Natural killer cell treated with Interleukin-12 subunit alpha and Interleukin-12 subunit beta and Interleukin-15 and Interleukin-18, amount 100 ng/mL, for 72 hours (primary cell): ENCODE results near the gene RIMBP2. TPM values are rescaled to one million over a fixed set of nuclear protein-coding genes. Genes with fewer than 3 reads are reported as not detected.
A peak's percentile ranks its signal among the peaks of the same experiment; 100 is the strongest.

Experiments used
- ATAC-seq, 2 donors: fragments of 150-1000 bp; cut with Tn5 transposase in 1 of 2; sonication (Bioruptor Pico), chemical (Tn5 transposase) in 1 of 2; 2 replicates each; pipeline ENCODE4 v1.10.0; 2021
- DNase-seq: peaks from one replicate; pipeline ENCODE4 v3.0.0; 2022; ENCODE audit warnings: low spot score
- H3K27ac Mint-ChIP-seq, 2 donors: 1 replicate in 1 of 2; 2 replicates in 1 of 2; pipeline ENCODE4 v1.8.0; 2022; ENCODE audit warnings: mixed read lengths in 2 of 2, mild to moderate bottlenecking in 1 of 2, moderate library complexity in 1 of 2
- H3K27me3 Mint-ChIP-seq, 2 donors: 1 replicate in 1 of 2; 2 replicates in 1 of 2; pipeline ENCODE4 v1.8.0; 2022; ENCODE audit warnings: mixed read lengths in 2 of 2
- H3K36me3 Mint-ChIP-seq: one replicate; pipeline ENCODE4 v1.8.0; 2022; ENCODE audit warnings: mixed read lengths
- H3K4me1 Mint-ChIP-seq, 2 donors: 1 replicate in 1 of 2; 2 replicates in 1 of 2; pipeline ENCODE4 v1.8.0; 2022; ENCODE audit warnings: low read depth in 2 of 2, mixed read lengths in 2 of 2, mild to moderate bottlenecking in 1 of 2
- H3K4me3 Mint-ChIP-seq: one replicate; pipeline ENCODE4 v1.8.0; 2022; ENCODE audit warnings: mixed read lengths
- H3K9me3 Mint-ChIP-seq: 2 replicates; pipeline ENCODE4 v1.8.0; 2022; ENCODE audit warnings: mixed read lengths
- total RNA-seq, 2 donors: library from RNA; stranded (reverse); gene quantifications; one replicate each; pipeline ENCODE4 v1.2.3, GENCODE V29; 2022

The RIMBP2 gene
- total RNA-seq, 2 donors from 2014 or later: not detected

GRCh38 chr12:130423991-130424857 lies 291.9 kb downstream of the RIMBP2 start:
- H3K4me3 Mint-ChIP-seq: no peak overlapping the region
- H3K27ac Mint-ChIP-seq: no peak overlapping the region
- ATAC-seq: no peak
- peaks cover 0 to 2% of the 10 kb centered on the region in 2 donors for H3K27me3 Mint-ChIP-seq
- no peaks in the 10 kb centered on the region for H3K9me3 Mint-ChIP-seq
- H3K36me3 Mint-ChIP-seq: no peaks in the 10 kb centered on the region
- no peak for DNase-seq
- H3K4me1 Mint-ChIP-seq: no peaks in the 10 kb centered on the region

- DNase-seq: no peak
- Mint-ChIP-seq H3K9me3 (no peaks in the 10 kb centered on the region), H3K27ac (no peak overlapping the region), H3K27me3 (peaks cover 0 to 2% of the 10 kb centered on the region in 2 donors), H3K4me1 (no peaks in the 10 kb centered on the region), H3K36me3 (no peaks in the 10 kb centered on the region), H3K4me3 (no peak overlapping the region)
- ATAC-seq: no peak
Measured at GRCh38 chr12:130423136-130423535, 293.0 kb downstream of the RIMBP2 start.

GRCh38 chr12:130422676-130423075 lies 293.4 kb downstream of the RIMBP2 start:
- Mint-ChIP-seq H3K36me3 (no peaks in the 10 kb centered on the region), H3K4me3 (no peak overlapping the region), H3K9me3 (no peaks in the 10 kb centered on the region), H3K4me1 (no peaks in the 10 kb centered on the region), H3K27ac (no peak overlapping the region), H3K27me3 (peaks cover 1 to 2% of the 10 kb centered on the region in 2 donors)
- DNase-seq: no peak
- ATAC-seq: no peak

GRCh38 chr12:130421896-130422295 lies 294.2 kb downstream of the RIMBP2 start:
- H3K27me3 Mint-ChIP-seq: peaks cover 2 to 9% of the 10 kb centered on the region in 2 donors
- no peak for DNase-seq
- H3K4me3 Mint-ChIP-seq: no peak overlapping the region
- H3K27ac Mint-ChIP-seq: no peak overlapping the region
- H3K4me1 Mint-ChIP-seq: no peaks in the 10 kb centered on the region
- no peaks in the 10 kb centered on the region for H3K36me3 Mint-ChIP-seq
- ATAC-seq: no peak
- H3K9me3 Mint-ChIP-seq: no peaks in the 10 kb centered on the region

DNA sequence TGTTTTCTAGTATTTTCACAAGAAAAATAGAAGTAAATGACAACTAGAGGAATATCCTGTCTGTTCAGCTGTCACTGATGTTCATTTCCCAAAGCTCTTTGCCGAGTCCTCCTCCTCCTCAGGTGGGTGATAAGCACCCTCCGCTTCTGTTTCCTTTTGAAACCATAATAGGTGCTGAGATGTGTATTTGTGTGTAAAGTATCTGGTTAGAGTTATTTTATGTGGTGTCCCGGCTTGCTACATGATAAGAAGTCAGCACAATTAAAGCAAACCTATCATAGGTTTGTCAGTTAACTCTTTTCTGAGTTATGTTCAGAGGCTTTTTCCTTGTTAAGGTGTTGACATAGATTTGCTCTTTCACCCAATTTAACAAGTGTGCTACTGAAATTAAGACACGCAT lies 296.0 kb downstream of the RIMBP2 start:
- no peak overlapping the region for H3K4me3 Mint-ChIP-seq
- peaks cover 5 to 19% of the 10 kb centered on the region in 2 donors for H3K27me3 Mint-ChIP-seq
- H3K9me3 Mint-ChIP-seq: no peaks in the 10 kb centered on the region
- no peaks in the 10 kb centered on the region for H3K36me3 Mint-ChIP-seq
- DNase-seq: no peak
- H3K4me1 Mint-ChIP-seq: no peaks in the 10 kb centered on the region
- ATAC-seq: no peak
- H3K27ac Mint-ChIP-seq: no peak overlapping the region

DNA sequence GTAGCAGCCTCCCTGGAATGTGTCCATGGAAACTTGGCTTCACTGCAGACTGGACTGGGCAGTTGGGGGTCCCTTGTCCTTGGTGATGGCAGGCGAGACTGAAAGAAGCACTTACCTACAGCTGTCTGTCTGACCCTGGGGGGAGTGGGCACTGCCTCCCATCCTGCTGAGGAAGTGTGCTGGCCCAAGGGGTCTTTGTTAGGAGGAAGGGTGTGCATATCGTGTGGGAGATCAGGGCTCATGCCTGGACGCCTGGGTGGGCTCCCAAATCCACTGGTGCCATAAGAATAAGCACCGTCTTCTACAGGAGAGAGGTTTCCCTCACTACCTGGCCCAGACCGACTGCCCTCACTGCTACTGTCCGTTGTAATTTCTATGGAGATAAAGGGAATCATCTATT lies 297.0 kb downstream of the RIMBP2 start:
- peak in 1 of 2 donors; percentile 28 for ATAC-seq
- no peak overlapping the region for H3K27ac Mint-ChIP-seq
- no peak for DNase-seq

GRCh38 chr12:130418251-130418650 lies 297.8 kb downstream of the RIMBP2 start:
- H3K27me3 Mint-ChIP-seq: peaks cover 5 to 19% of the 10 kb centered on the region in 2 donors
- ATAC-seq (no peak), DNase-seq (no peak)
- H3K36me3 Mint-ChIP-seq: no peaks in the 10 kb centered on the region
- H3K27ac Mint-ChIP-seq: no peak overlapping the region
- no peaks in the 10 kb centered on the region for H3K9me3 Mint-ChIP-seq
- H3K4me3 Mint-ChIP-seq: no peak overlapping the region
- no peaks in the 10 kb centered on the region for H3K4me1 Mint-ChIP-seq

More for the DNA sequence above, 297.0 kb downstream of the RIMBP2 start:
- Mint-ChIP-seq H3K36me3 (no peaks in the 10 kb centered on the region), H3K4me1 (no peaks in the 10 kb centered on the region), H3K27me3 (peaks cover 5 to 19% of the 10 kb centered on the region in 2 donors), H3K9me3 (no peaks in the 10 kb centered on the region), H3K4me3 (no peak overlapping the region)

DNA sequence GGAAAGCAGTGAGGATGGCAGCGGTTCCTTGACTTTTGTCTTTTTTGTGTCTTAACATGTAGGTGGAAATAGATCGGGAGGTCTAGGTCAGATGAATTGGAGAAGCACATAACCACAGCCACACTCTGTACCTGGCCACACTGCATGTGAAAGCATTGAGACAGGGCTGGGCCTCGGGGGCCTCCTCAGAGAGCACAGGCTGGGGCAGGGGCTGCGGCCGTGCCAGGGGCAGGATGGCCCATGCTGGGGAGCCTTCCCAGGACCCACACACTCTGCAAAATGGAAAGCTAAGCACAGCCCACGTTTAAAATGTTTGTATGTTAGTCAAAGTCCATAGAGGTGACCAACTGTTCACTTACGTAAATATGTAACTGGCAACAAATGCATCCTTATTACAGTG lies 301.7 kb downstream of the RIMBP2 start:
- Mint-ChIP-seq H3K27me3 (peaks cover 6 to 19% of the 10 kb centered on the region in 2 donors), H3K4me3 (no peak overlapping the region), H3K9me3 (no peaks in the 10 kb centered on the region), H3K36me3 (no peaks in the 10 kb centered on the region), H3K4me1 (no peaks in the 10 kb centered on the region), H3K27ac (no peak overlapping the region)
- DNase-seq (no peak), ATAC-seq (no peak)

- ATAC-seq (no peak), DNase-seq (no peak)
- H3K4me3 Mint-ChIP-seq: no peak overlapping the region
- no peaks in the 10 kb centered on the region for H3K36me3 Mint-ChIP-seq
- H3K4me1 Mint-ChIP-seq: no peaks in the 10 kb centered on the region
- no peak overlapping the region for H3K27ac Mint-ChIP-seq
- no peaks in the 10 kb centered on the region for H3K9me3 Mint-ChIP-seq
- H3K27me3 Mint-ChIP-seq: peaks cover 6 to 19% of the 10 kb centered on the region in 2 donors
Measured at GRCh38 chr12:130413909-130414308, 302.2 kb downstream of the RIMBP2 start.

DNA sequence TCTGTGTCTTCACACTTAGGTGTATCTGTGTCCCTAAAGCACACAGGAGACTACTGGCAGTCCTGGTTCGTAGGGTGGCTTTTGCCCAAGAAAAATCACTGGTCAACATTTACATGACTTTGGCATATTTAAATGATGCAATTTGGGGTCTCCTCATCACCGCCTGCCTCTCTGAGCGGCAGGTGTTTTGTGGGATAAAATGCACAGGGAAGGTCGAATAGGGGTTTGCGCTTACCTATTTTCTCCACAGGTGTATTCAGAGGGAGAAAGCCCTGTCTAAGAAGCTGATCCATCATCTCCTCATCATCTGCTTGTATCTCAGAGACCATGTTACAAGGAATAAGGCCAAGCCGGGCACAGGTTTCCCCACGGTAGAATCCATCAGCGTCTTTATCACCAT lies 303.7 kb downstream of the RIMBP2 start:
- DNase-seq (no peak), ATAC-seq (no peak)
- Mint-ChIP-seq H3K9me3 (no peaks in the 10 kb centered on the region), H3K4me3 (no peak overlapping the region), H3K4me1 (no peaks in the 10 kb centered on the region), H3K27ac (no peak overlapping the region), H3K36me3 (no peaks in the 10 kb centered on the region), H3K27me3 (peaks cover 6 to 15% of the 10 kb centered on the region in 2 donors)

DNA sequence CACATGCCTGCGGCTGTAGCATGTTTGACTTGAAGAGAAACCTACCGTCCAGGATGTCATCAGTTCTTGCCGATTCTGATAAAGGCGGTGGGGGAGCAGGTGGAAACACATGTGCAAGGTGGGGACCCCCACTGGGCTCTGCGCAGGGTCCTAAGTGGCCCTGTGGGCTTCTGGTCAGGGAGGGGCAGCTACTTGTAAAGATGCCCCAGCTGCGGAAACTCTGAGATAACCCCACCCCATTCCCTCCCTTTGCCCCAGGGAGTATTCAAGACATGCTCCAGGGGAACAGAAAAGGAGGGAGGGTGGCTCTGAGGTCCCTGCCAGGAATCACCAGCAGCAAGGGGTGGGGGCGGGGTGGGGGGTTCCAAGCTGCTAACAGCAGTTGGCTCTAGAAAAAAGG lies 310.8 kb downstream of the RIMBP2 start:
- no peak overlapping the region for H3K27ac Mint-ChIP-seq
- no peaks in the 10 kb centered on the region for H3K9me3 Mint-ChIP-seq
- no peaks in the 10 kb centered on the region for H3K36me3 Mint-ChIP-seq
- peaks cover 10 to 12% of the 10 kb centered on the region in 2 donors for H3K27me3 Mint-ChIP-seq
- no peaks in the 10 kb centered on the region for H3K4me1 Mint-ChIP-seq
- ATAC-seq (no peak), DNase-seq (no peak)
- H3K4me3 Mint-ChIP-seq: no peak overlapping the region

DNA sequence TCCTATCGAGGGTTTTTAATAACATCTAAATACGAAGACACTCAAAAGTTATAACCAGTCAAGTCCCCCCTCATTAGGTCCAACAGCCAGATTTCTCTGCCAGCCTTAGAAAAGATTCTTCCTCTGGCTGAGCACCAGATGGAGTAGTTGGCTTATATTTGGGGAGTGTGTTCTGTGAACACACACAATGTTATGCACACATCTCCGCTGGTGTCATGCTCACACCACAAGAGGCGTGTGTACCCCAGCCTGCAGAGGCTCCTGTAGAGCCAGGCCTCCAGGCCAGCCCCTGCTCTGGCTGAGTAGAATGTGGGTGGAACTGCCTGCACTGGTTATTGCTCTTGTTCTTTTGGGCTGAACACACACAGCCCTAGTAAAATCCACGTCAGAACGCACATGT lies 314.4 kb downstream of the RIMBP2 start:
- Mint-ChIP-seq H3K27ac (no peak overlapping the region), H3K27me3 (peaks cover 10 to 12% of the 10 kb centered on the region in 2 donors), H3K9me3 (no peaks in the 10 kb centered on the region), H3K4me3 (no peak overlapping the region), H3K4me1 (no peaks in the 10 kb centered on the region), H3K36me3 (no peaks in the 10 kb centered on the region)
- ATAC-seq (no peak), DNase-seq (no peak)

DNA sequence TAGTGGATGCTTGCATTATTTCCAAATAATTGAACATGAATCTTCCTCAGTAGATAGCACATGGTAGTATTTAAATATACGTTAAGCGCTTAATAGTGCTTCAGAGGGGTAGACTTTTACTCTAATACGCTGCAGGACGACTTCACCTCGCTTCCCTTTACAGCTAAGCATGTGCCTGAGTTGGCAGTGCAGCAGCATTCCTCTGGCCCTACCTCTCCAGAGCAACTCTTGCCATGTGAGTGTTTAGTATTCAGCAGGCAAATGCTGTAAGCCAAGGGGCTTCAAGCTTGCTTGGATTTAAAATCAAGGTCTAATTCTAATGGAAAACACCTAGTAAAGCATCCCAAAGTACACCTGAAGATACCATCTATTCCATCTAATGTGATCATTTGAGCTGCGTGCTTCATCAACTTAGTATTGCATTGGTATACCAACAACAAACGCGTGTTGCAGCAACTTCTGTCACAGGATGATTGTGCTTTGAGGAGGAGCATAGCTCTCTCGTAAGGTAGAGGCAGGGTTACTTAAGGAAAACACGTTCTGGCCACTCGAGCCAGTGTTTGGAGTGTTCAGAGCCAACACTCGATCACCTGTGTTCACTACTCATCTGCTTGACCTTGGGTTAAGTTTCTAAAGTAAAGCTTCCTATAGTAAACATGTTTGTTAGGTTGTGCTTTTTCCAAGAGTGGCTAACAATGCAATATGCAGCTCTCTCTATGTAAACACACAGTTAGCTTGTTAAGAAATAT lies 317.8 kb downstream of the RIMBP2 start:
- Mint-ChIP-seq H3K27ac (no peak overlapping the region), H3K36me3 (no peaks in the 10 kb centered on the region), H3K4me1 (peaks cover 0 to 8% of the 10 kb centered on the region in 2 donors), H3K27me3 (peaks cover 10 to 14% of the 10 kb centered on the region in 2 donors), H3K4me3 (no peak overlapping the region), H3K9me3 (no peaks in the 10 kb centered on the region)
- DNase-seq: no peak
- ATAC-seq: no peak

GRCh38 chr12:130396667-130397066 lies 319.4 kb downstream of the RIMBP2 start:
- Mint-ChIP-seq H3K27ac (no peak overlapping the region), H3K4me1 (peaks cover 0 to 8% of the 10 kb centered on the region in 2 donors)

More at GRCh38 chr12:130396667-130397066, 319.4 kb downstream of the RIMBP2 start:
- Mint-ChIP-seq H3K36me3 (no peaks in the 10 kb centered on the region), H3K27me3 (peaks cover 4 to 13% of the 10 kb centered on the region in 2 donors), H3K9me3 (no peaks in the 10 kb centered on the region), H3K4me3 (no peak overlapping the region)
- ATAC-seq (no peak), DNase-seq (no peak)
